Measurements from ENCODE around the gene FOXJ2.

GRCh38 chr12:8088574-8088973 is 56.1 kb downstream of the FOXJ2 start:
- TF ChIP-seq CTCF (conservative IDR thresholded peaks at IDR 0.05; ENCODE audit: low read depth, low read length) (no peak), EZH2 (IDR thresholded peaks at IDR 0.05; ENCODE audit: borderline replicate concordance, low read depth, low read length, poor library complexity, severe bottlenecking) (no peak)
